ENCODE measurements around the gene ARFGEF3.

The ARFGEF3 gene

DNA sequence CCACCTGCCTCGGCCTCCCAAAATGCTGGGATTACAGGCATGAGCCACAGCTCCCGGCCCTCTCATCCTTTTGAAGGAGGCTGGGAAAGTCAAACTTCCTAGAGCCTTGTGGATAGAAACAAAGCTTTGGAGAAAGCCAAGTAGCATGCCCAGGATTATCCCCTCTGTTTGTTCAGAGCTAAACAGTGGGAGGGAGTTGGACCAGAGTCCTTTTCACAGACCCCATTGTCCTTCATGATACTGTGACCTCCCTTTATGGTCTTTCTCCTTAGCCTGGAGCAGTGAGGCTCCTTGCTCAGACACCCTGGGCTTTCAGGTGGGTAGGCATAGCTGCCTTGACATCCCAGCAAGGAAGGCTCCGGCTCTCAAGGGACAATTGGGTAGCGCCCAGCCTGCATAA lies 25.4 kb downstream of the ARFGEF3 start:
- Mint-ChIP-seq H3K4me1 (no peaks in the 10 kb centered on the region), H3K4me3 (no peak overlapping the region), H3K27ac (no peak overlapping the region), H3K27me3 (peaks cover 8% of the 10 kb centered on the region), H3K9me3 (no peaks in the 10 kb centered on the region), H3K36me3 (no peaks in the 10 kb centered on the region)
- CTCF ChIA-PET: no interaction called here
- no peak for DNase-seq

DNA sequence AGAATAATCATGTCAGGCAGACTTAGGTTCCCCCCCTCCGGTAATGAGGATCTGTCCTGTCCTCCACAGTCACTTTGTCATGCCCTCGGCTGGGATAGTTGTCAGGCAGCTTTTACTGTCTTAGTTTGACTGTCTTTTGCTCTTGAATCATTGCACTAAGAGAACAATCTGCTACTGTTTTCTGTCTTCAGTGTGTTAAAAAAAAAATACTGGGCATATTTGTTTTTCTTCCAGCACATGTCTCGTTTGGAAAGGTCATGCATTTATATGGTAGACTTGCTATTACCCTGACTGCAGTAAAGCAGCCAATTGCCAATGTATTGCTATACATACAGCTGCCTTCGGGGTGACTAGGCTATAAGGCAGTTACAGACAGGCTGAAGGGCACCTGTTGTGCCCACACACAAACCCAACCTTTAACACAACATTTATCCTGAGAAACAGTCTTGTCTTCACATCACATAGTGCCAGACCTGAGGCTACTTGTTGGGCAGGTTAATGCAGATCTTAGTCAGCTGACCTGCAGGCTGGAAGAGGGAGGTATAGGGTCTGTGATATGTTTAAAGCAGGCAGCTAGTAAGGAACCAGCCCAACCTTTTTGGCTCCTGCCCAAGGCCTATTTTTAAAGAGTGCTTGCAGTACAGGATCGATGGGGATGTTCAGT lies 26.7 kb downstream of the ARFGEF3 start:
- Mint-ChIP-seq H3K4me3 (no peak overlapping the region), H3K27me3 (peaks cover 6% of the 10 kb centered on the region), H3K9me3 (no peaks in the 10 kb centered on the region), H3K27ac (no peak overlapping the region), H3K36me3 (no peaks in the 10 kb centered on the region), H3K4me1 (no peaks in the 10 kb centered on the region)
- CTCF ChIA-PET: interaction anchor here (0.6 kb wide), 1 partner anchor 919 kb away, joined by 3 read pairs; no protein-coding TSS in a partner anchor
- no peak for DNase-seq

DNA sequence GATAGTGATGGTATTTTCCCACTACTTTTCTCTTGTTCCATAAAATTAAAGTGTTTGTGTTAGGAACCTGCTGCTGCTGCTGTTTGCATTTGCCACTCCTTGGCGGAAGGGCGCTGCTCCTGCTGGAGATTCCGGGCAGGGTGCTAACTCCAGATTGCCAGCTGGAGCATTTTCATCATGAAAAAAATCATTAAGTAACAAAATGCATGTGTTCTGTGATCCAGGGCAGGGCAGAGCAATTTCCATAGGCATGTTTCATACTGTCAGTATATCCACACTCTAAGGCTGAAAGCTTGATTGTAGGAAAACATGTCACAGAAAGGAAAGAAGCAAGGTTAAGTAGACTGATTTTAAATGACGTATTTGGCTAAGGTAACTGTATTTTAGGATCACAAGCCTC lies 32.5 kb downstream of the ARFGEF3 start:
- CTCF ChIA-PET: no interaction called here
- Mint-ChIP-seq H3K4me1 (no peaks in the 10 kb centered on the region), H3K27me3 (no peaks in the 10 kb centered on the region), H3K36me3 (no peaks in the 10 kb centered on the region), H3K4me3 (no peak overlapping the region), H3K27ac (no peak overlapping the region), H3K9me3 (no peaks in the 10 kb centered on the region)
- no peak for DNase-seq

DNA sequence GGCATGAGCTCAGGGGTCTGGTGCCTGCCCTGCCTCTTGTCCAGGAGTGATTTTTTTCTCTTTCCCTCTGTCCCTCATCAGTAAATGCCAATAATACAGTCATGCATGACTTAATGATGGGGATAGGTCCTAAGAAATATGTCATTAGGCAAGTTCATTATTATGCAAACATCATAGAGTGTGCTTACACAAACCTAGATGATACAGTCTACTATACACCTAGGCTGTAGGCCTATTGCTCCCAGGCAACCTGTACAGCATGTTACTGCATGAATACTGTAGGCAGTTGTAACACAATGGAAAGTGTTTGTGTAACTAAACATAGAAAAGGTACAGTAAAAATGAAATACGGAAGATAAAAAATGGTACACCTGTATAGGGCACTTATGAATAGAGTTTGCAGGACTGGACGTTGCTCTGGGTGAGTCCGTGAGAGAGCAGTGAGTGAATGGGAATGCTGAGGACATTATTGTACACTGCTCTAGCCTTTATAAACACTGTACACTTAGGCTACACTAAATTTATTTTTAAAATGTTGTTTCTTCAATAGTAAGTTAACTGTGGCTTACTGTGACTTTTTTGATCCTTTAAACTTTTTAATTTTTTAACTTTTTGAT lies 34.5 kb downstream of the ARFGEF3 start:
- CTCF ChIA-PET: no interaction called here
- H3K27me3 Mint-ChIP-seq: peaks cover 4% of the 10 kb centered on the region
- H3K4me1 Mint-ChIP-seq: no peaks in the 10 kb centered on the region
- H3K4me3 Mint-ChIP-seq: no peak overlapping the region
- H3K36me3 Mint-ChIP-seq: no peaks in the 10 kb centered on the region
- no peaks in the 10 kb centered on the region for H3K9me3 Mint-ChIP-seq
- H3K27ac Mint-ChIP-seq: no peak overlapping the region
- DNase-seq: no peak

DNA sequence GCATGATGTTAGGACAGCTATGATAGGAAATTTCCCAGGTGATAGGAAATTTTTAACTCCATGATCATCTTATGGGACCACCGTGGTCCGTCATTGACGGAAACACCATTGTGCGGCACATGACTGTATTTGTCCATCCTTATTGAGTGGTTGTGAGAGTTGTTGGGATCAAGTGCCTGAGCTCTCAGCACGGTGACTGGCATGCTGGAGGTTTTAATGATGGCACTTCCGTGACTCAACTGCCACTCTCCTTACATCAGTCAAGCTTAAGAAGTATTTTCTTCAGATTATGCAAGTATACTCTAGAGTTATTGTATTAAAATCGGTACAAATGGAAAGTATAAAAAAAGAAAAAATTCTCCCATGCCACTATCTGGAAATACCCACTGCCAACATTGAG lies 35.8 kb downstream of the ARFGEF3 start:
- Mint-ChIP-seq H3K9me3 (no peaks in the 10 kb centered on the region), H3K27ac (no peak overlapping the region), H3K27me3 (peaks cover 4% of the 10 kb centered on the region), H3K4me3 (no peak overlapping the region), H3K4me1 (no peaks in the 10 kb centered on the region), H3K36me3 (no peaks in the 10 kb centered on the region)
- CTCF ChIA-PET: no interaction called here
- no peak for DNase-seq

GRCh38 chr6:138198430-138199091 lies 36.8 kb downstream of the ARFGEF3 start:
- H3K27ac Mint-ChIP-seq: no peak overlapping the region
- CTCF ChIA-PET: no interaction called here
- H3K27me3 Mint-ChIP-seq: peaks cover 4% of the 10 kb centered on the region
- H3K4me3 Mint-ChIP-seq: no peak overlapping the region
- no peaks in the 10 kb centered on the region for H3K9me3 Mint-ChIP-seq
- no peaks in the 10 kb centered on the region for H3K4me1 Mint-ChIP-seq
- no peak for DNase-seq
- H3K36me3 Mint-ChIP-seq: no peaks in the 10 kb centered on the region

GRCh38 chr6:138201836-138202235 lies 40.1 kb downstream of the ARFGEF3 start:
- Mint-ChIP-seq H3K4me3 (no peak overlapping the region), H3K36me3 (no peaks in the 10 kb centered on the region), H3K27me3 (peaks cover 4% of the 10 kb centered on the region), H3K9me3 (no peaks in the 10 kb centered on the region), H3K27ac (no peak overlapping the region), H3K4me1 (no peaks in the 10 kb centered on the region)
- CTCF ChIA-PET: no interaction called here
- DNase-seq: no peak

DNA sequence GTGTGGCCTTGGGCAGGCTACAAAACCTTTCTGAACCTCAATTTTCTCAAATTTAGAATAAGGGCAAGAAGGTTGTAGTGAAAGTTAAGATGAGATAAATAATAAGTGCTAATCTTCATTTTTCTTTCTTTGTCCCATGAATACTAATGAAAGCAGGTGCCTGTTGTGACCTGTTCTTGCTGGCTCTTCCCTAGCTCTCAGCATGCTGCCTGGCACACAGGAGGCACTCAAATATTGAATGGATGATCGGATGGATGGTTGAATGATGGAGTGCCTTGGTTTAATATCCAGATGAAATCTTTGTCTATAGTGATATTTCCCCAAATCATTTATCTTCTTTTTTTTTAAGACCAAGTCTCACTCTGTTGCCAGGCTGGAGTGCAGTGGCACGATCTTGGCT lies 41.6 kb downstream of the ARFGEF3 start:
- Mint-ChIP-seq H3K36me3 (no peaks in the 10 kb centered on the region), H3K27me3 (peaks cover 4% of the 10 kb centered on the region), H3K9me3 (no peaks in the 10 kb centered on the region), H3K27ac (no peak overlapping the region), H3K4me1 (no peaks in the 10 kb centered on the region), H3K4me3 (no peak overlapping the region)
- no peak for DNase-seq
- CTCF ChIA-PET: no interaction called here

- Mint-ChIP-seq H3K27me3 (peaks cover 4% of the 10 kb centered on the region), H3K36me3 (no peaks in the 10 kb centered on the region), H3K9me3 (no peaks in the 10 kb centered on the region), H3K27ac (no peak overlapping the region), H3K4me3 (no peak overlapping the region), H3K4me1 (no peaks in the 10 kb centered on the region)
- CTCF ChIA-PET: no interaction called here
- DNase-seq: no peak
Measured at GRCh38 chr6:138204303-138204702, 42.6 kb downstream of the ARFGEF3 start.

GRCh38 chr6:138204792-138205384 lies 43.1 kb downstream of the ARFGEF3 start:
- no peak for DNase-seq
- H3K4me1 Mint-ChIP-seq: no peaks in the 10 kb centered on the region

DNA sequence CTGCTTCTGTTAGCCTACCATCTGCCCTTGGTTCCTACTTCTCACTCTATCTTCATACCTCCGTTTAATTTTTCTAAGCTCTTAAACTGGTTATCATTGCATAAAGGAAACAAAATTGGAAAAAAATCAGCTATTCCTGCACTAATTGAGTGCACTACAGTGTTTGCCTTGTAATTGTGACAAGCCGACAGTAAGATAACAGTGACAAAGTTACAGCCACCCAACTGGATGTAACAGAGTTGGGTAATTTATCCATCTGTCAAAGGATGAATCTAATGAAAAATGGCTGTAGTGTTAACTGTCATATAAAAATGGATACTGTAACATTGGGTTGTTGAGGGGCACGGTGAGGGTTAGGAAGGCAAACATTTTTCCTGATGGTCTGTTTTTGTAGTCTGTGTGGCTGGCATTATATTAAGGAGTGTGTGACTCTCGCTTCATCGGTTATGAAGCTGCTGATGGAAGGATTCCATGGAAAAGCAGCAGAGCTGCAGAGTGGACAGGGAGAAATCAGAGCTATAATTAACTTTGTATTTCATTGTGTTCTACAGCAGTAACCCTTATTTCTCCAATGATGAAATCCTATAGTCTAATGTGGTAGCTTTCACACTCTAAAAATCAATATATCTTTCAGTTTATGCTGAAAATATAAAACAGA lies 43.8 kb downstream of the ARFGEF3 start:
- Mint-ChIP-seq H3K4me1 (no peaks in the 10 kb centered on the region), H3K36me3 (no peaks in the 10 kb centered on the region), H3K4me3 (no peak overlapping the region), H3K9me3 (no peaks in the 10 kb centered on the region), H3K27me3 (no peaks in the 10 kb centered on the region), H3K27ac (no peak overlapping the region)
- CTCF ChIA-PET: interaction anchor here (0.6 kb wide), 1 partner anchor 485 kb away, joined by 3 read pairs; no protein-coding TSS in a partner anchor
- no peak for DNase-seq

More at GRCh38 chr6:138204792-138205384, 43.1 kb downstream of the ARFGEF3 start:
- H3K4me3 Mint-ChIP-seq: no peak overlapping the region
- H3K36me3 Mint-ChIP-seq: no peaks in the 10 kb centered on the region
- CTCF ChIA-PET: no interaction called here
- peaks cover 4% of the 10 kb centered on the region for H3K27me3 Mint-ChIP-seq
- no peaks in the 10 kb centered on the region for H3K9me3 Mint-ChIP-seq
- H3K27ac Mint-ChIP-seq: no peak overlapping the region

DNA sequence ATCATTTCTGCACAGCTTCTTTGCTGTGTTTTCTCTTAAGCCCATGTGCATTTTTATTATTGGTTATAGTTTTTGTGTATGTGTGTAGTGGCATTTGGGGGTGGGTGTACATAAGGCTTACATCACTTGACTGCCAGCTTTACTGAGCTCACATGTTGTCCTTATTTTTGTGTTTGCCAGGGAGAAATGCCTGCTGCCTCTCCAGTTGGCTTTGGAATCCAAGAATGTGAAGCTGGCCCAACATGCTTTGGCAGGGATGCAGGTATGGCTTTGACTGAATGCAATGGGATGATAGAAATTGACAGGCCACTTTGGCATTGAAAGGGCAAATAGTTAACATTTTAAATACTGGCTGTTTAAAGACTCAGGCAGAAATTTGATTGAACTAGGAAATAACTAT lies 45.1 kb downstream of the ARFGEF3 start:
- H3K27me3 Mint-ChIP-seq: no peaks in the 10 kb centered on the region

DNA sequence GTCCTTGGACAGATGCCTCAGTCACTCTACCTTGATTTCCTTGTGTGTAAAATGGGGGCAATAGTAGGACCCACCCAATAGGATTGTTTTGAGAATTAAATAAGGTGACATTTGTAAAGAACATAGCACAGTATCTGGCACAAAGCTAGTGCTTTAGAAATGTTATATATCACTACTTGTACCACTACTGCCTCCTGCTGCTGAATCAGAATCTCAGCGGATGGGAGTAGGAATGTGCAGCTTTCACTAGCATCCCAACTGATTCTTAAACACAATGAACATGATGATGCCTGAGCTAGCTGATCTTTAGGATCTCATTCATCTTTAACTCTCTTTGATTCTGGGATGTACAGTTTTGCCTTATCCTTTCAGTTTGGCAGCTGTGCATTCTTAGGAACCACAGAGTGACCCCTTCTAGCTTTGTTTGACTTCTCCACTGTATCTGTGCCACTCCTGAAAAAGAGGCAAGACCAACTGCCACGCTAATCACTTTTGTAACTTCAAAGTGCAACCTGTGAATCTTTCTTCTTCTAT lies 49.4 kb downstream of the ARFGEF3 start:
- Mint-ChIP-seq H3K4me1 (no peaks in the 10 kb centered on the region), H3K36me3 (no peaks in the 10 kb centered on the region)
- CTCF ChIA-PET: interaction anchor here (0.7 kb wide), 2 partner anchors 16 to 433 kb away, joined by 3 read pairs; no protein-coding TSS in a partner anchor

More for the DNA sequence above, 45.1 kb downstream of the ARFGEF3 start:
- Mint-ChIP-seq H3K36me3 (no peaks in the 10 kb centered on the region), H3K27ac (no peak overlapping the region), H3K4me1 (no peaks in the 10 kb centered on the region), H3K9me3 (no peaks in the 10 kb centered on the region), H3K4me3 (no peak overlapping the region)
- no peak for DNase-seq
- CTCF ChIA-PET: no interaction called here

DNA sequence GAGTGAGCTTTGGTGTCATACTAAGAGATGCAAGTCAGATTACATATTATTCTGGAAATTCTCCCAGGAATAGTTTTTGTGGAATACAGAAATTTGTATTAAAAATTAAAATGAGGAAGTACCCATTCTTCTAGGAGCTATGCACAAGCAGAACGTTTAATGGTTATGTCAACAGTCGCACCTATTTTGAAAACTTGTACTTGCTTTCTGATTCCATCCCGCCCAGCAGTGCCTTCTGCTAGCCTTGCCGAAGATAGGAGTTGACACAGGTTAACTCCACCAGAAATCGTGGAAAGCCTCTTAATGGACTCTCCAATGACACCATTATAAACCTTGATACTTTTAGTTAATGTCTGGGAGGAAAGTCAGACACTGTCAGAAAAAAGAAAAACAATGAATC lies 49.9 kb downstream of the ARFGEF3 start:
- H3K4me1 Mint-ChIP-seq: no peaks in the 10 kb centered on the region
- DNase-seq: no peak
- H3K36me3 Mint-ChIP-seq: no peaks in the 10 kb centered on the region
- CTCF ChIA-PET: interaction anchor here (0.7 kb wide), 2 partner anchors 16 to 432 kb away, joined by 3 read pairs; no protein-coding TSS in a partner anchor
- no peaks in the 10 kb centered on the region for H3K9me3 Mint-ChIP-seq
- no peak overlapping the region for H3K27ac Mint-ChIP-seq
- no peak overlapping the region for H3K4me3 Mint-ChIP-seq
- peaks cover 3% of the 10 kb centered on the region for H3K27me3 Mint-ChIP-seq

More for the DNA sequence above, 49.4 kb downstream of the ARFGEF3 start:
- Mint-ChIP-seq H3K27ac (no peak overlapping the region), H3K9me3 (no peaks in the 10 kb centered on the region), H3K4me3 (no peak overlapping the region), H3K27me3 (peaks cover 3% of the 10 kb centered on the region)
- no peak for DNase-seq

Measured in activated naive CD4-positive, alpha-beta T cell treated with anti-CD3 and anti-CD28 coated beads, Interleukin-2, amount 10 ng/mL, durations not matched to agents 7 days and 5 days (primary cell).